B cell (primary cell): Measurements from ENCODE around the gene AHNAK. TPM values are rescaled to one million over a fixed set of nuclear protein-coding genes. Genes with fewer than 3 reads are reported as not detected.

Source experiments
- ATAC-seq: fragments of 200-7000 bp; cut with Tn5 transposase; one replicate; pipeline ENCODE4 v1.10.0; 2021; ENCODE audit warnings: low read depth, mild to moderate bottlenecking, moderate number of reproducible peaks, moderate library complexity
- CTCF ChIA-PET: fragments of 350-600 bp; sonication (Branson Sonifier 250); formaldehyde crosslinking; loops from one replicate; lab custom pipeline; 2021; ENCODE audit warnings: antibody characterized with exemption, inconsistent platforms; lab: Charles Lee
- POLR2A ChIA-PET: fragments of 350-600 bp; sonication (Branson Sonifier 250); formaldehyde crosslinking; loops from one replicate; lab custom pipeline; 2021; ENCODE audit warnings: antibody characterized with exemption; lab: Charles Lee
- DNase-seq: peaks from one replicate; pipeline ENCODE4 v3.0.0; 2013
- H2AFZ ChIP-seq: 2 replicates; pipeline ENCODE4 v1.6.1; 2012; ENCODE audit warnings: mild to moderate bottlenecking, low read depth, low read length; ENCODE audit not compliant: insufficient read depth, poor library complexity, severe bottlenecking
- H3K27ac ChIP-seq, 2 donors: 1 replicate in 1 of 2; 2 replicates in 1 of 2; pipeline ENCODE4 v1.5.1; 2012 to 2013; ENCODE audit warnings: low read length in 2 of 2, mild to moderate bottlenecking in 2 of 2, moderate library complexity in 1 of 2
- H3K27me3 ChIP-seq, 4 experiments: fragments of 200-600 bp in 1 of 4; sonication (generic) in 1 of 4; replicated peaks in 1 of 4; 1 replicate in 2 of 4; 2 replicates in 2 of 4; pipeline versions ENCODE4 v1.6.1 to v1.7.0; 2013 to 2016; ENCODE audit warnings: low read length in 3 of 4, mild to moderate bottlenecking in 2 of 4, mixed read lengths in 1 of 4, moderate library complexity in 1 of 4; ENCODE audit not compliant: insufficient read depth in 4 of 4, control insufficient read depth in 3 of 4; ENCODE audit errors: control extremely low read depth in 1 of 4
- H3K36me3 ChIP-seq, 2 experiments: replicated peaks in 1 of 2; 1 replicate in 1 of 2; 2 replicates in 1 of 2; pipeline versions ENCODE4 v1.6.1 to v1.7.1; 2013; ENCODE audit warnings: low read length in 1 of 2; ENCODE audit not compliant: insufficient read depth in 2 of 2, control insufficient read depth in 1 of 2; ENCODE audit errors: control extremely low read depth in 1 of 2, extremely low read depth in 1 of 2
- H3K4me1 ChIP-seq, 2 donors: fragments of 200-600 bp in 1 of 2; sonication (generic) in 1 of 2; 1 replicate in 1 of 2; 2 replicates in 1 of 2; pipeline versions ENCODE4 v1.5.1 to v1.6.1; 2013 to 2017; ENCODE audit warnings: low read length in 2 of 2; ENCODE audit not compliant: control insufficient read depth in 2 of 2, insufficient read depth in 2 of 2
- H3K4me2 ChIP-seq: replicated peaks from 2 replicates; pipeline ENCODE3; 2012; ENCODE audit warnings: mild to moderate bottlenecking, low read depth, low read length; ENCODE audit not compliant: poor library complexity, severe bottlenecking
- H3K4me3 ChIP-seq, 5 experiments: fragments of 200-600 bp in 1 of 5; sonication (generic) in 1 of 5; 1 replicate in 3 of 5; 2 replicates in 2 of 5; pipeline versions ENCODE4 v1.5.1 to v1.7.0; 2011 to 2016; ENCODE audit warnings: low read length in 4 of 5, mild to moderate bottlenecking in 4 of 5, low read depth in 2 of 5, control low read depth in 1 of 5, moderate library complexity in 1 of 5; ENCODE audit not compliant: insufficient read depth in 1 of 5; ENCODE audit errors: control extremely low read depth in 1 of 5, extremely low read depth in 1 of 5
- H3K79me2 ChIP-seq: fragments of 200-600 bp; sonication (generic); one replicate; pipeline ENCODE4 v1.6.0; 2016; ENCODE audit warnings: low read length; ENCODE audit not compliant: control insufficient read depth, insufficient read depth
- H3K9ac ChIP-seq: fragments of 200-600 bp; sonication (generic); 2 replicates; pipeline ENCODE4 v1.6.1; 2017; ENCODE audit warnings: mild to moderate bottlenecking, low read length, moderate library complexity
- H3K9me3 ChIP-seq, 3 donors: one replicate each; pipeline versions ENCODE4 v1.6.1 to v1.7.1; 2013; ENCODE audit warnings: low read length in 2 of 3; ENCODE audit not compliant: control insufficient read depth in 2 of 3, insufficient read depth in 1 of 3; ENCODE audit errors: control extremely low read depth in 1 of 3
- H4K20me1 ChIP-seq: 2 replicates; pipeline ENCODE4 v1.6.0; 2012; ENCODE audit warnings: mild to moderate bottlenecking, low read length; ENCODE audit not compliant: insufficient read depth, control insufficient read depth, poor library complexity, severe bottlenecking
- H3K27ac Mint-ChIP-seq: one replicate; pipeline ENCODE4 v1.8.0; 2021; ENCODE audit warnings: mixed read lengths
- H3K27me3 Mint-ChIP-seq: one replicate; pipeline ENCODE4 v1.8.0; 2021; ENCODE audit warnings: mixed read lengths
- H3K4me1 Mint-ChIP-seq: one replicate; pipeline ENCODE4 v1.8.0; 2021; ENCODE audit warnings: mixed read lengths
- H3K4me3 Mint-ChIP-seq: one replicate; pipeline ENCODE4 v1.8.0; 2021; ENCODE audit warnings: mixed read lengths
- H3K9me3 Mint-ChIP-seq: one replicate; pipeline ENCODE4 v1.8.0; 2022; ENCODE audit warnings: mixed read lengths; ENCODE audit not compliant: insufficient read depth
- CTCF ChIP-seq: fragments of 200-600 bp; IDR thresholded peaks from one replicate; pipeline ENCODE4 v1.8.0; 2022; ENCODE audit warnings: antibody characterized with exemption, mild to moderate bottlenecking
- EZH2 ChIP-seq: IDR thresholded peaks from 2 replicates; pipeline ENCODE4 v1.6.1; 2012; ENCODE audit warnings: borderline replicate concordance, low read depth, mild to moderate bottlenecking, moderate library complexity, low read length; ENCODE audit not compliant: insufficient read depth, poor library complexity, severe bottlenecking
- WGBS: methylation state at CpG from one replicate; pipeline ENCODE4 v1.1.5; 2013; ENCODE audit warnings: missing lambda C conversion rate; ENCODE audit not compliant: insufficient coverage; 5-methylcytosine and 5-hydroxymethylcytosine counted together
- intact Hi-C: fragments of 100-400 bp; cut with micrococcal nuclease; formaldehyde crosslinking; loops from one replicate; pipeline ENCODE4 v1.10.0; 2022
- polyA plus RNA-seq: library from polyadenylated mRNA; depleted of rRNA; stranded (reverse); fragments of >200 nt; gene quantifications from 2 replicates; pipeline ENCODE4 v1.2.3, GENCODE V29; 2012
- total RNA-seq, 2 donors: library from RNA; stranded (reverse); fragments of 120-200 nt in 1 of 2; gene quantifications; 1 replicate in 1 of 2; 2 replicates in 1 of 2; pipeline versions ENCODE4 v1.2.3 to v1.2.4, GENCODE V29; 2013 to 2022

AHNAK gene
- total and polyA plus RNA-seq, 2 donors (not counting 1 experiment from before 2014, with no cell fraction given), result 63.7 to 229 TPM

DNA sequence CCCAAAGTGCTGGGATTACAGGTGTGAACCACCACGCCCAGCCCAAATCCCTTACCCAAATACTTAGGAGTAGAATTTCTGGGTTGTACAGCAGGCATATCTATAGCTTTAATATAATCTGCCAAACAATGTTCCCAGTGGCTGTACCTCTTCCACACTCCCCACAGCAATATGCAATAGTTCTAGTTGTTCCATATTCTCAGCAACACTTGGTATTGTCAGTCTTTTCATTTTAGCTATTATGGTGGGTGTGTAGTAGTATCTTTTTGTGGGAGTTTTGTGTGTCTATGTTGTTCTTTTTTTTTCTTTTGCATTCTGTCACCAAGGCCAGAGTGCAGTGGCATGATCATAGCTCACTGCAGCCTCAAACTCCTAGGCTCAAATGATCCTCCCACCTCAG, 109.0 kb downstream of the AHNAK start:
- no peaks in the 10 kb centered on the region for H3K36me3 ChIP-seq
- H3K27ac ChIP-seq, result no peak overlapping the region
- no peaks in the 10 kb centered on the region for H3K9me3 ChIP-seq
- no peak overlapping the region for H3K4me2 ChIP-seq
- ChIA-PET CTCF (interaction anchor here (0.9 to 3.6 kb wide), 3 partner anchors 13 to 243 kb away, joined by 3 to 29 read pairs (median 4); no protein-coding TSS in a partner anchor), POLR2A (no interaction called here)
- intact Hi-C loops, result no loop called here
- H3K9me3 Mint-ChIP-seq, result no peaks in the 10 kb centered on the region
- no peak overlapping the region for H3K9ac ChIP-seq
- no peak for ATAC-seq
- peaks cover 21 to 33% of the 10 kb centered on the region in 2 donors for H3K4me1 ChIP-seq
- no peaks in the 10 kb centered on the region for H3K27me3 Mint-ChIP-seq
- no peaks in the 10 kb centered on the region for H4K20me1 ChIP-seq
- no peaks in the 10 kb centered on the region for H3K79me2 ChIP-seq
- H2AFZ ChIP-seq, result no peak overlapping the region
- no peak overlapping the region for H3K4me3 ChIP-seq
- DNase-seq, result no peak
- H3K27me3 ChIP-seq, result no peaks in the 10 kb centered on the region
- no peak overlapping the region for H3K4me3 Mint-ChIP-seq
- WGBS, result no CpG with 5 or more reads among the region's 1 CpG
- peaks cover 35% of the 10 kb centered on the region for H3K4me1 Mint-ChIP-seq
- no peak overlapping the region for H3K27ac Mint-ChIP-seq
- TF ChIP-seq CTCF, result no peak
- TF ChIP-seq EZH2, result no peak

DNA sequence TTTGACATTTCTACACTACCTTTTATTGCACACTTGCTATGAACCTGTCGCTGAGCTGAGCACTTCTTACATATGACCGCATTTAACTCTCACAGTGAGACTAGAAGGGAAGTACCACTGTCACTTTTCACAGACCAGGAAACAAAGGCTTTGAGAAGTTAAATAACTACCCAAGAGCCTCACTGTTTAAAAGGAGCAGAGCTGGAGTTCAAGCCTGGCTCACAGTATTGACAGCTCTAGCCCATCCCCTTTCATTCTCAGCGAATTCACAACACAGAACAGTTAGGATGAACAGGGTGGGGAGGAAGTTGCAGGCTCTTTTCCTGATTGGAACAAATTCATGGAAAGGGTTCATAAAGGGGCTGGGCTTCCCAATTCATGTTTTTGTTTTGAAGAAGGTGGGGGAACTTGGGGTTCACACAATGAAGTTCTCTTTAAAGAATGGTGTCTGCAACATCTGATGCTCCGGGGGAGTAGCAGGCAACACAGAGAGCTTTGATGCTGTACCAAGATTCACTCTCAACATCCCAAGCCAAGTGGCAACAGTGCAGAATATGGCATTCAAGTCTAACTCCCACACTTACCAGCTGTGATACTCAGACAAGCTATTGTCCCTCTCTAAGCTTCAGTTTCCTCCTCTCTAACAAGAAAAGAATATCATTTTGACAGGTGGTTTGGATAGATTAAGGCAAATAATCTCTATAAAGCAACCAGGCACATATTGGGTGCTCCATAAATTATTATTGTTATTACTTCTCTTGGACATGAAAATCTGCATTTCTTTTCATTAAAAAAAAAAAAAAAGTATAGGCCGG, 110.6 kb downstream of the AHNAK start:
- CTCF ChIA-PET, result interaction anchor here (1.0 to 3.6 kb wide), 6 partner anchors 10 to 124 kb away, joined by 3 to 29 read pairs (median 4); no protein-coding TSS in a partner anchor
- peak; percentile 29 for DNase-seq
- WGBS, result 22% methylated on average over 3 of the region's 5 CpGs

More for the DNA sequence above, 110.6 kb downstream of the AHNAK start:
- Histone ChIP-seq H3K4me1 (peaks cover 21 to 37% of the 10 kb centered on the region in 2 donors), H3K4me3 (no peak overlapping the region), H3K27ac (peak overlapping the region in 1 of 2 donors; percentile 8), H2AFZ (peak overlapping the region; percentile 36), H3K36me3 (no peaks in the 10 kb centered on the region), H4K20me1 (no peaks in the 10 kb centered on the region), H3K4me2 (peak overlapping the region; percentile 31), H3K79me2 (no peaks in the 10 kb centered on the region), H3K27me3 (no peaks in the 10 kb centered on the region), H3K9ac (no peak overlapping the region), H3K9me3 (no peaks in the 10 kb centered on the region)
- Mint-ChIP-seq H3K4me3 (peak overlapping the region; percentile 5), H3K4me1 (peaks cover 39% of the 10 kb centered on the region), H3K9me3 (no peaks in the 10 kb centered on the region), H3K27me3 (no peaks in the 10 kb centered on the region), H3K27ac (peak overlapping the region; percentile 53)
- TF ChIP-seq CTCF (no peak), EZH2 (no peak)
- ATAC-seq, result peak; percentile 49
- POLR2A ChIA-PET, result no interaction called here
- intact Hi-C loops, result no loop called here
